GM19193 (cell line): ENCODE measurements around the gene ZNF485.

Experiments used
- POLR2A ChIP-seq: IDR thresholded peaks from 4 replicates; pipeline ENCODE4 v1.6.1; 2011; ENCODE audit not compliant: insufficient read depth, insufficient read length; ENCODE audit errors: extremely low read depth

ZNF485 gene

DNA sequence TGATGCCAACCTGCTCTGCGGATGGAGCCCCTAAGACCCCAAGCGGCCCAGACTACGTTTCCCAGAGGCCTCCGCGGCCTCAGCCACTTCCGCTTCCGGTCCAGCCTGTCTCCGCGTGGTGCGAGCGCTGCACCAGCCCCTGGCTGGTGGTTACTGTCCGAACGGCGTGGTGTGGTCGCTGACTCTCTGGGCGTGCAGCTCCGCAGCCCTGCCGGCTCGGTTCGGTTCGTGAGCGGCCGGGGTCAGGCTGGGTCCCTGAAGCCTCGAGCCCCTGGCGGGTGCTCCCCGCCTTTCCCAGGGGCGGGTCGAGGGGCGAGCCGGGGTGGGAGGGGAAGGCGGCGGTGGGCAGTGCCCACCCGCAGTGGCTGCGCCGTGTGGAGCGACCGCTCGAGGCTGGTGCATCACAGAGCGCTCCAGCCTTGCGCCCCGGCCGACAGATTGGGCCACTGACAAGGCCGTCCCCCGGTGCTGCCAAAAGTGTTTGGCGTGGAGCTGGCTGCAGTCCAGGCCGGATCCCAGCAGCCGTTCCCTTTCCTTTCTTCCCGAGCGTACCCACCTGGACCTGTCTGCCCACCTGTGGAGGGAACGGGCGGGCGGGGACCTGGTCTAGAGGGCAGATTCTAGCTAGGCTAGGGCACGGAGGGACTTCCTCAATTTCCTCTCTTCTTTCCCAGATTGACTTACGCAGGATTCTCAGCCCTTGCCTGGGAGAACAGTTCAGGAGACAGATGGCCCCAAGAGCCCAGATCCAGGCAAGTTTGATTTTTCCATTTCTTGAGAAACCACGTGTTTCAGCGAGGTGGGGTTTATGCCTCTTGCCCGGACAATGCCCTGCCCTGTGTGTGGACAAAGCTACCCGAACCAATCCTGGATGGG lies at the start of gene ZNF485:
Gene ZNF485, plus strand, starts transcription at position 116 of the 876 bp plus-strand sequence. Its CDS starts 613 bp downstream, at position 729.
- TF ChIP-seq POLR2A, result peak; percentile 76

DNA sequence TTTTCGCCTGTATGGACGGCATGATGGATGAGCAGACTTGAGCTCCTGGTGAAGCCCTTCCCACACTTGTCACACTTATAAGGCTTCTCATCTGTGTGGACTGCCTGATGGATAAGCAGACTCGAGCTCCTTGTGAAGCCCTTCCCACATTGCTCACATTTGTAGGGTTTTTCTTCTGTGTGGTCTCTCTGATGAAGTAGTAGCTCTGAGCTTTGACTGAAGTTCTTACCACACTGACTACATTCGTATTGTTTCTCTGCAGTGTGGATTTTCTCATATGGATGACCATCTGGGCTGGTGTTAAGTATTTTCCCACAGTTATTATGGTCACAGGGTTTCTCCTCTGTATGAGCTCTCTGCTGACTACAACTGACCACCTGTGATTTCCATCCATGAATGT lies 49.0 kb upstream of the ZNF485 start:
- no peak for TF ChIP-seq POLR2A

DNA sequence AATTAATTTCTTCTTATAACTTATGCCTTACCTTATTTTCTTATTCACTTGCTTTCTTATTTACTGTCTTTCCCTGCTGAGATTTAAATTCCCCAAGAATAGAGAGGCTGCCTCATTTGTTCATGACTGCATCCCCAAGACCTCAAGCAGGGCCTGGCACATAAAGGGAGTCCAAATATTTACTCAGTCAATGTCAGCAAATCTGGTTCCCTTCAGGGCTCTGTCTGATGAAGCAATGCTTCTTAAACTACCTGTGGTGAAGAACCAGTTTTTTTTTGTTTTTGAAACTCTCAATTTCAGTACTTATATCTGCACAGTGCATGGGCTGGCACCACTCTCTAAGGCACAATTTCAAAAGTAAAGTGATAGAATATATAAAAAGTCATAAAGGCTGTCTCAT lies 36.6 kb upstream of the ZNF485 start:
- no peak for TF ChIP-seq POLR2A

- no peak for TF ChIP-seq POLR2A
Measured at GRCh38 chr10:43570971-43571370, 35.3 kb upstream of the ZNF485 start.

- TF ChIP-seq POLR2A, result no peak
Measured at GRCh38 chr10:43573250-43574000, 32.8 kb upstream of the ZNF485 start.

DNA sequence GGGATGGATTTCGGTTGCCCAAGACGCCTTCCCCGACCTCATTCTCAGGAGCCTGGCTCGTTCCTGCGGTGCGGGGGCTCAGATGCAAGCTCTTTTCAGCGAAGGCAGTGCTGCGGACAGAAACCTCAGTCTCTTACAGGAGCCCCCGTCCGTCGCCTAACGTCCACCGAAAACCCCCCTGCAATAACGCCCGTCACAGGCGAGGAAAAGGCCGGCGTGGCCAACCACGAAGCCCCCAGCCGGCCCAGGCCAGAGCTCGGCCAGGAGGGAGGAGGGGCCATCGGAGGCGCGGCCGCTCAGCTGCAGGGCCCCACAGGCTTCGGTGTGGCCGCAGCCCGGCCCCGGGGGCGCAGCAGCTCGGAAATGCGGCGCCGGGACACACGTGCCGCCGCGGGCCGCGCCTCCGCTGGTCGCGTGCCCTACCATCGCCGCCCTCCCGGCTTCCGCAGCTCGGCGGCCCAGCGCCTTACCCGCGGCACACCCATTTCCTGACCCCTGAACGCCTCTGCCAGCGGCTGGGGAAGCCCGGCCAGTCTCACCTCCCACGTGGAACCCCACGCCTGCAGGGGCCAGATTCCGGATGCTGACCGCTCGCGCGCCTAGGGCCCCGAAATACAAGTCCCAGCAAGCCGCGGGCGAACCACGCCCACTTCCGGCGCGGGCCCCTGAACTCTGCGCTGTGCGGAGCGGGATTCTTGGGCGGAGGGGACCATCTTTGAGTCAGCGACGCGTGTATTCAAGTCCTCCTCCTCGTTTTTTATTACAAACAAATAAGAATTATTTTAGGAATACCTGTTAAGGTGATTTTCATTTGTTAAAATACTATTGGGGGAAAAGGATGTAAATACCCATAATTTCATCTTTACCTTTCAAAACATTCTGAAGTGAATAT lies 32.0 kb upstream of the ZNF485 start, which contains the start of gene ZNF239:
Gene ZNF239, minus strand, starts transcription at position 616 of the 892 bp plus-strand sequence. CDS start 16,537 bp downstream, outside the sequence.
- no peak for TF ChIP-seq POLR2A

GRCh38 chr10:43574906-43575305 lies 31.3 kb upstream of the ZNF485 start:
- no peak for TF ChIP-seq POLR2A

- TF ChIP-seq POLR2A, result no peak
Measured at GRCh38 chr10:43576062-43576461, 30.2 kb upstream of the ZNF485 start.

- no peak for TF ChIP-seq POLR2A
Measured at GRCh38 chr10:43576580-43576979, 29.7 kb upstream of the ZNF485 start.

DNA sequence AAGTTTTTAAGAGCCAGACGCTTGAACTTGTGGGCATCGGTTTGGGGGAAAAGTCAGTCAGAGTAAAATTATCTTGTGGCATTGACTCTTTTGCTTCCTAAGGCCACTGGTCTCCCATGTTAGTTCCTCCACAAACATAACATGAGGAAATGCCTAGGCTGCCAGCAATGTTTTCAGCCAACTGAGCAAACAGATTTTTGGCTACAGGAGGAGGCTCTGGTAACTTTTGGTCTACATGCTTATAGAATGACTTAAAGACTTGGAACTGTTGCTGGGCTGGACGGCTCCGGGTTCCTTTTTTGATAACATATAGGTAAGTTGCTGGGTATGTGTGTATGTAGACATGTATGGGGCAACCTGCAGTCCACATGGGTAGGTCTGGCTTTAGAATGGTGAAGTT lies 22.2 kb upstream of the ZNF485 start:
- TF ChIP-seq POLR2A, result no peak

- no peak for TF ChIP-seq POLR2A
Measured at GRCh38 chr10:43585046-43585445, 21.2 kb upstream of the ZNF485 start.

GRCh38 chr10:43585981-43586729 lies 20.1 kb upstream of the ZNF485 start:
- TF ChIP-seq POLR2A, result no peak

- TF ChIP-seq POLR2A, result no peak
Measured at GRCh38 chr10:43591303-43591904, 14.8 kb upstream of the ZNF485 start.
